Pulmonary artery endothelial cell (primary cell): ENCODE results near the gene CEP55. TPM values are rescaled to one million over a fixed set of nuclear protein-coding genes. Genes with fewer than 3 reads are reported as not detected.
"Not testable (repeated sequence)": the region's sequence is repeated elsewhere in the genome, so short reads cannot be mapped to it uniquely, and the experiment has no call there.

ENCODE experiments used
- DNase-seq: peaks from one replicate; pipeline ENCODE4 v3.0.0-alpha.2; 2011; ENCODE audit warnings: low read depth, low spot score
- total RNA-seq: library from RNA; depleted of rRNA; stranded (reverse); fragments of >200 nt; gene quantifications from 2 replicates; pipeline ENCODE4 v1.2.3, GENCODE V29; 2014

CEP55 gene
- total RNA-seq, result 43.5 and 92.2 TPM in 2 replicates

GRCh38 chr10:93496322-93497041 is at the start of gene CEP55:
CEP55 (plus strand) TSS chr10:93496612; CDS start chr10:93500052, 3,440 bp downstream.
- peak; percentile 68 for DNase-seq

GRCh38 chr10:93447019-93447418 is 49.4 kb upstream of the CEP55 start:
- no peak for DNase-seq

- DNase-seq, result no peak
Observed at GRCh38 chr10:93447970-93448369, 48.4 kb upstream of the CEP55 start.

GRCh38 chr10:93451244-93451947 is 45.0 kb upstream of the CEP55 start:
- no peak for DNase-seq

GRCh38 chr10:93452143-93452542 is 44.3 kb upstream of the CEP55 start:
- DNase-seq, result no peak

GRCh38 chr10:93454146-93454545 is 42.3 kb upstream of the CEP55 start:
- DNase-seq, result no peak

GRCh38 chr10:93454736-93455135 is 41.7 kb upstream of the CEP55 start:
- DNase-seq, result no peak

GRCh38 chr10:93456480-93456879 is 39.9 kb upstream of the CEP55 start:
- DNase-seq, result no peak

- no peak for DNase-seq
Observed at GRCh38 chr10:93457511-93457910, 38.9 kb upstream of the CEP55 start.

- DNase-seq, result peak; percentile 99
Observed at GRCh38 chr10:93458821-93459257, 37.6 kb upstream of the CEP55 start.

GRCh38 chr10:93459466-93459865 is 36.9 kb upstream of the CEP55 start:
- DNase-seq, result no peak

- no peak for DNase-seq
Observed at GRCh38 chr10:93461109-93461806, 35.2 kb upstream of the CEP55 start.

- no peak for DNase-seq
Observed at GRCh38 chr10:93461807-93462178, 34.6 kb upstream of the CEP55 start.

GRCh38 chr10:93462371-93462770 is 34.0 kb upstream of the CEP55 start:
- DNase-seq, result no peak

GRCh38 chr10:93462881-93463280 is 33.5 kb upstream of the CEP55 start:
- peak; percentile 98 for DNase-seq

- DNase-seq, result no peak
Observed at GRCh38 chr10:93463723-93464476, 32.5 kb upstream of the CEP55 start.

- DNase-seq, result no peak
Observed at GRCh38 chr10:93464776-93465388, 31.5 kb upstream of the CEP55 start.

GRCh38 chr10:93465806-93466675 is 30.4 kb upstream of the CEP55 start:
- DNase-seq, result peak; percentile 94

GRCh38 chr10:93467635-93468034 is 28.8 kb upstream of the CEP55 start:
- not testable (repeated sequence) for DNase-seq
